ENCODE measurements around the gene DGLUCY.
A peak's percentile ranks its signal among the peaks of the same experiment; 100 is the strongest.
"Not testable (repeated sequence)": the region's sequence is repeated elsewhere in the genome, so short reads cannot be mapped to it uniquely, and the experiment has no call there.

DGLUCY gene

DNA sequence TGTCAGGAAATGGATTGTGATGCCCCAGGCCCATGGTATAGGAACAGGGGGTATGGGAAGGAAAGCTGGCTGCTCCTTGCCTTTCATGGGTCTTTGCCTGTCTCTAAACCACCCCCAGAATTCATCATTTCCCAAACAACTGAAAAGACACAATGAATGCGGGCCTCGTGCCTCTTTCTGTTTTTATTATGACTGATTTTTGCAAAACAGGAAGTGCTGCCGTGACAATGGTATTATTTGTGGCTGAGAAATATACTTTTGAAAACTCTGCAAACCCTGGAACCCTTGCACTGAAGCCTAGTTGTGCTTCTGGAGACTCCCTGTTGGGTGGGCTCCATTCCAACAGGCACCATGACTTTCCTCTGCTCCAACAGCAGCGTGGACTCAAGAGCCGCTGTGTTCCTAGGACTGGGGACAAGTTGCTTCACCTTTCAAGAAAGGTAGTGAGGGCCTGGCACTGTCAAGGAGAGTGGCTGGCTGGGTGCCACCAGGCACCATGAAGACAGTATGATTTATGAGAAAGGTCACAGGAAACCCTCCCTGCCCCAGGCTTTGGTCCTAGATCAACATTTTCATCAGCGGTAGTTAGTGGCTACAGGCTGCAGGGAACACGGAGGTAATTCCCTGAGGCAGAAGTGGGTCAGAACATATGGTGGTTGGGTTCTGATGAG lies 4.8 kb upstream of the DGLUCY start:
- peak; percentile 12 for DNase-seq

DNA sequence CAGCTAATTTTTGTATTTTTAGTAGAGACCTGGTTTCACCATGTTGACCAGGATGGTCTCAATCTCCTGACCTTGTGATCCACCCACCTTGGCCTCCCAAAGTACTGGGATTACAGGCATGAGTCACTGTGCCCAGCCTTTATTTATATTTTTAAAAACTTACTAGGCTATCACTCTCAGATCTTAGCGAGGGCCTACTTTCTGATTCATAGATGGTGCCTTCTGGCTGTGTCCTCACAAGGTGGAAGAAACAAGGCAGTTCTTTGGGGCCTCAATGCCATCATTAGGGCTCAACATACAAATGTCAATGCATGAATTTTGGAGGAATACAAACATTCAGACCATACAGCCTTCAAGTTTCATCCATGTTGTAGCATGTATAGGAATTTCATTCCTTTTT lies 2.4 kb upstream of the DGLUCY start:
- no peak for DNase-seq

DNA sequence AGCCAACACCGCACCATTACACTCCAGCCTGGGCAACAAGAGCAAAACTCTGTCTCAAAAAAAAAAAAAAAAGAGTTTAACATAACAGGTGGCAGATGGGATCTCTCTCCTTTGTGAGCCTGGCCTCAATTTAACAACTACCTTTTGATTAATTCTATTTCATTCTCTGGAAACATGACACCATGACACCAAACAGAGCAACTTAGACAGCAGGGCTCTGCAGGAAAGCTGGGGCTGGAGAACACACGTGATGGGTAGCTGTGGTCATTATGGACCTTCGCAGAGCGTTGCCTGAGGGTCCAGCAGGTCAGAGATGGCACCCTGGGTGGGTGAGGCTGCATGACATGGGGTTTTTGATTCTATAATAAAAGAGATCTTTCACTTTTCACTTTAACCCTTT lies 1.7 kb upstream of the DGLUCY start:
- no peak for DNase-seq

GRCh38 chr14:91114079-91115065 lies 499 bp downstream of the DGLUCY start:
- peak; percentile 90 for DNase-seq

- DNase-seq = no peak
These were observed 2.3 kb downstream of the DGLUCY start for GRCh38 chr14:91115986-91116770.

- DNase-seq = no peak
These were observed 3.2 kb downstream of the DGLUCY start for GRCh38 chr14:91116913-91117588.

- DNase-seq = no peak
These were observed 4.1 kb downstream of the DGLUCY start for GRCh38 chr14:91117960-91118359.

GRCh38 chr14:91118511-91119068 lies 4.7 kb downstream of the DGLUCY start:
- DNase-seq = no peak

DNA sequence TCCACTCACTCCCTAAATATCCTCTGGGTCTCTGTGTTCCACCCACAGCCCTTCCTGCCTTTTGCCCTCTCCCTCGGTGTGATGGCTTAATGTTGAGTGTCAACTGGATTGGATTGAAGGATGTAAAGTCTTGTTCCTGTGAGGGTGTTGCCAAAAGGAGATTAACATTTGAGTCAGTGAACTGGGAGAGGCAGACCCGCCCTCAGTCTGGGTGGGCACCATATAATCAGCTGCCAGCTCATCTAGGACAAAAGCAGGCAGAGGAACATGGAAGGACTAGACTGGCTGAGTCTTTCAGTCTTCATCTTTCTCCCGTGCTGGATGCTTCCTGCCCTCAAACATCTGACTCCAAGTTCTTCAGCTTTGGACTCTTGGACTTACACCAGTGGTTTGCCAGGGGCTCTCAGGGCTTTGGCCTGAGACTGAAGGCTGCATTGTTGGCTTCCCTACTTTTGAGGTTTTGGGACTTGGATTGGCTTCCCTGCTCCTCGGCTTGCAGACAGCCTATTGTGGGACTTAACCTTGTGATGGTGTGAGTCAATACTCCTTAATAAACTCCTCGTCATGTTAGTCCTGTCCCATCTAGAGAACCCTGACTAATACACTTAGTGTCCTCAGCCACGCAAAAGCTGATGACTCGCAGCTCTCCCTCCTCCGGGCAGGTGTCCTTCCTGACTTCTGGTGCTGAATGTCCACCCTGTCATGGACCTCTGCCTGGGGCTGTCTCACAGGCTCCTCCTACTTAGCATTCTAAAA lies 5.9 kb downstream of the DGLUCY start:
- no peak for DNase-seq

DNA sequence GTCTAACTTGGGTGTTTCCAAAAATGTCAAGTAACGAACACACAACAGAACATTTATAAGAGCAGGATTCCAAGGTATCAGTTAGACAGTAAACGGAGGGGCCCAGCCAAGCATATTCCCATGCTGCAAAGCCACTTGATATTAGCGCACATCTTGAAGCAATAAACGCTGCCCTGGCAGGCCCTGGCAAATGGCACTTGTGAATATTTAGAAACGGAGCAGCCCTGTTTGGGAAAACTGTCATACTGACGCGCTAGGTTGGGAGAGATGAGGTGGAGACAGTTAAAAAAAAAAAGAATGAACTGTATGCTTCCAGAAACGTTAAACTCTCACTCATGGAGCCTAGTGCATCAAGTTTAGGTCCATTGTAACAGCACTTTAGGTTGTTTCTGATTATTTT lies 9.3 kb downstream of the DGLUCY start:
- no peak for DNase-seq

DNA sequence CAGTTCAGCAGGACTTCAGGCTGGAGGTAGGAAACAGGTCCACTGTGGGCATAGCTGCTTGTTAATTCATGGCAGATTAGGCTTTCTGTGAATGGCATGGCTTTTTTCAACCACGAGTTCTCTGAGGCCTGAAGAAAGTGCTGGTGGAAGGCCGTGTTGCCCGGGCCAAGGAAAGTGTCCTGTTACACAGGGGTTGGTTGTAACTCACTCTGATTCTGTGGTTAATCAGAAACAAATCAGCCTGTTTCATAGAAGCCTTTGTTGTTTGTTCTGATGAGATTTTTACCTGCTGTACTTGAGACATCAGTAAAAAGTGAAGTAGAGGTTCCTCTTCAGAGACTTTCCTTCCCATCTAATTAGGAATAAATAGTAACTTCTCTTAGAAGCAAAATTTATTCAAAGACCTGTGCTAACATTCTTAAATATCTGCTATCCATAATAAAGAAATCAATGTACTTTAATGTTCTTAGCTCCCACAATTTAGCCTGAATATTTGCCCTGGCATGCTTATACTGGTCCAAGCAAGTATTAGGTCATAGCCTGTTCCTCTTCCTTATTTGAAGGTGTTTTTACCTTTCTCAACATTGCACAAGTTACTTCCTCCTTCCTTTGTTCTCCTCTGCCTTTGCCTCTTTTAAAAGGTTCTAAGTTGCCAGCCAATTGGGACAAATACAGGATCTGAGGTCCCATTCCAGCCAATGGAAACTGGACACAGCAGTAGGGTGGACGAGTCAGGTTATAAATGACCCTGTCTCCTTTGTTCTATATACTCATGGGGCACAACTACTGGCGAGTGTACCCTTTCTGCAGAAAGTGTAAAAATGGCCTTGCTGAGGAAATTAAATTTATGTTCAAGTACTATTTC lies 10.8 kb downstream of the DGLUCY start:
- DNase-seq = not testable (repeated sequence)

DNA sequence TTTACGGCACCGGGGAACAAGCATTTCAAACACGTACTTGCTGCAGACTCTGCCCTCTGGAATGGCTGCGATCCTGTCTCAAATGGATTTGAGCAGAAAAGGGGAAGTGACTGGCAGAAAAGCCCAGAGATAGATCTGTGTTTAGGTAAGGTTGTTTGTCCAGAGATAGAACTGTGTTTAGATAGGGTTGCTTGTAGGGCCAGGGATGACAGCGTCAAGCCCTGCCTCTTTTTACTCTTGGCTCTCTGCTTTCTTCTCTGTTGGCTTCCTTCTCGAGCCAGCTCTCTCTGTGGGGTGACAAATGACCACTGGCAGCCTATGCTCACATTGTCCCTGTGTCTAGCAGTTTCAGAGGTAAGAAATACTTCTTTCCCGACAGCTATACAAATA lies 11.4 kb downstream of the DGLUCY start:
- no peak for DNase-seq

DNA sequence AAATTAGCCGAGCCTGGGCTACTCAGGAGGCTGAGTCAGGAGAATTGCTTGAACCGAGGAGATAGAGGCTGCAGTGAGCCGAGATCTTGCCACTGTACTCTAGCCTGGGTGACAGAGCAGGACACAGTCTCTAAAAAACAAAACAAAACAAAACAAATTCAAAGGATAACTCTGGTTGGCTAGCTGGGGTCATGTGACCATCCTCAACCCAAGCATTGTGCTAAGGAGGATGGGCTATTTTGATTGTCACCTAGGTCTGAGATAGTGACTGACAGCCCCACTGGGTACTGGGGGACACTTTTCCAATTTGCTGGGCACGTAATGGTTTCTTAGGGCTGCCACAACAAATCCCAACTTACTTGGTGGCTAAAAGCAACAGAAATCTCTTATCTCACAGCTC lies 11.9 kb downstream of the DGLUCY start:
- no peak for DNase-seq

- no peak for DNase-seq
These were observed 12.9 kb downstream of the DGLUCY start for GRCh38 chr14:91126761-91127160.

GRCh38 chr14:91127401-91127801 lies 13.5 kb downstream of the DGLUCY start:
- no peak for DNase-seq

GRCh38 chr14:91127924-91128323 lies 14.1 kb downstream of the DGLUCY start:
- no peak for DNase-seq

- no peak for DNase-seq
These were observed 14.8 kb downstream of the DGLUCY start for GRCh38 chr14:91128699-91129098.

DNA sequence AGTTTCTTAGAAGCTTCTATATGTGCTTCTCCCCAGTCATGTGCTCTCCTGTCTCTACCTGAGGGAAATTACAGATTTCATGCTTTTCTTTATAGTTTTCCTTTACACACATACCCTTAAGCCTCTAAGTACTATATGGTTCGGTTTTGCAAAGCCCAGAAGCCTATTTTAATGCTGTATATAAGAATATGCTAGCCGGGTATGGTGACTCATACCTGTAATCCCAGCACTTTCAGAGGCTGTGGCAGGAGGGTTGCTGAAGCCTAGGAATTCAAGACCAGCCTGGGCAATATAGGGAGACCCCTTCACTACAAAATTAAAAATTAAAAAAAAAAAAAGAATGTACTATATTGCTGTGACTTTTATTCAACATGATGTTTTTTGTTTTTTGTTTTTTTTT lies 15.4 kb downstream of the DGLUCY start:
- DNase-seq = no peak

DNA sequence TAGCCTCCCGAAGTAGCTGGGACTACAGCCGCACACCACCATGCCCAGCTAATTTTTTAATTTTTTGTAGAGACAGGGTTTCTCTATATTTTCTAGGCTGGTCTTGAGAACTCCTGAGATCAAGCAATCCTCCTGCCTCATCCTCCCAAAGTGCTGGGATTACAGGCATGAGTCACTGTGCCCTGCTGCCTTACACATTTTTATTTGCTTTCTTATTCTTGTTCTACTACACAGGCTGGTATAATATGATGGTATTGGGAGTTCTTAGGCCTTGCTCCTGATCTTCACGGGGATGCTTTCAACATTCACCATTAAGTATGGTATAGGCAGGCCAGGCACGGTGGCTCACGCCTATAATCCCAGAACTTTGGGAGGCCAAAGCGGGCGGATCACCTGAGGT lies 21.2 kb downstream of the DGLUCY start:
- no peak for DNase-seq

DNA sequence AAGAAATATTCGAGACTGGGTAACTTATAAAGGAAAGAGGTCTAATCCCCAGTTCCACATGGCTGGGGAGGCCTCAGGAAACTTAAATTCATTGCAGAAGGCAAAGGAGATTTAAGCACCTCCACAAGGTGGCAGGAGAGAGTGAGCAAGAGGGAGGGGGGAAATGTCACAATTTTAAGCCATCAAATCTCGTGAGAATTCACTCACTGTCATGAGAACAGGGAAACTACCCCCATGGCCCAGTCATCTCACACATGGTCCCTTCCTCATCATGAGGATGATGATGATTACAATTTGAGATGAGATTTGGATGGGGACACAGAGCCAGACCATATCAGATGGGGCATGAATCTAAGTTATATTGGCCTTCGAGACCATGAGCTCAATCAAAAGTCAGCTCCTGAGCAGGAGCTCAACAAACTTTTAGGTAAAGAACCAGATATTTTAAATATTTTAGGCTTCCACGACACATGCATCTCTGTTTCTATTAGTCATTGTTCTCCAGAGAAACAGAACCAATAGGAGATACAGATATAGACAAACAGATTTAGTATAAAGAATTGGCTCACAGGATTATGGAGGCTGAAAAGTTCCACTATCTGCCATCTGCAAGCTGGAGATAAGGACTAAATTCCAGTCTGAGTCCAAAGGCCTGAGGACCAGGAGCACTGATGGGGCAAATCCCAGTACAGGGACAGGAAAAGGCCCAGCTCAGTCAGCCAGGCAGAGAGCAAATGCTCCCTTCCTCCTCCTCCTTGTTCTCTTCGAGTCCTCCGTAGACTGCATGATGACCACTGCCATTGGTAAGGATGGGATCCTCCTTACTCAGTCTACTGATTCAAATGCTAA lies 24.9 kb downstream of the DGLUCY start:
- DNase-seq = peak; percentile 62
